Prostate gland (tissue), 2 donors: ENCODE measurements around the gene FYCO1. TPM values are rescaled to one million over a fixed set of nuclear protein-coding genes. Genes with fewer than 3 reads are reported as not detected.

Experiments
- DNase-seq: peaks from one replicate; pipeline ENCODE4 v3.0.0-alpha.2; 2019; ENCODE audit warnings: low spot score
- H3K27ac ChIP-seq, 2 donors: fragments of 200-600 bp; sonication (generic); 2 replicates each; pipeline ENCODE4 v1.5.1; 2017 to 2019
- H3K27me3 ChIP-seq: fragments of 200-600 bp; sonication (generic); replicated peaks from 2 replicates; pipeline ENCODE4 v1.5.1; 2019; ENCODE audit not compliant: insufficient read depth
- H3K36me3 ChIP-seq, 2 donors: fragments of 200-600 bp; sonication (generic); 1 replicate in 1 of 2; 2 replicates in 1 of 2; pipeline versions ENCODE4 v1.5.1 to v1.8.1; 2017 to 2019
- H3K4me1 ChIP-seq: fragments of 200-600 bp; sonication (generic); replicated peaks from 2 replicates; pipeline ENCODE4 v1.5.1; 2019
- H3K4me3 ChIP-seq, 2 donors: fragments of 200-600 bp; sonication (generic); 2 replicates each; pipeline ENCODE4 v1.5.1; 2017 to 2019
- H3K9me3 ChIP-seq: fragments of 200-600 bp; sonication (generic); 2 replicates; pipeline ENCODE4 v1.5.1; 2017
- POLR2A ChIP-seq: fragments of 450-650 bp; IDR thresholded peaks from one replicate; pipeline ENCODE4 v1.6.1; 2016; ENCODE audit warnings: antibody characterized with exemption, mild to moderate bottlenecking
- POLR2AphosphoS5 ChIP-seq: sonication (generic); formaldehyde crosslinking; IDR thresholded peaks from one replicate; pipeline ENCODE4 v1.6.1; 2017; ENCODE audit warnings: antibody characterized with exemption
- WGBS: methylation state at CpG from one replicate; pipeline ENCODE4 v1.1.5; 2018; 5-methylcytosine and 5-hydroxymethylcytosine counted together
- intact Hi-C: fragments of 100-400 bp; cut with DNase I; formaldehyde crosslinking; loops from one replicate; pipeline ENCODE4 v1.14.2; 2022
- total RNA-seq, 2 donors: library from RNA; depleted of rRNA; stranded (reverse); fragments of >200 nt; gene quantifications; one replicate each; pipeline ENCODE4 v1.1.0, GENCODE V29; 2016
- TF ChIP-seq, protein P1 (sequence below), 4 experiments: fragments of 200-600 bp in 2 of 4; fragments of 450-650 bp in 2 of 4; sonication (generic) in 2 of 4; IDR thresholded peaks; 1 replicate in 3 of 4; 2 replicates in 1 of 4; pipeline ENCODE4 v1.5.1; 2016 to 2019; ENCODE audit warnings: antibody characterized with exemption in 4 of 4, mild to moderate bottlenecking in 2 of 4, moderate library complexity in 2 of 4

Gene FYCO1
- total RNA-seq, 2 donors from 2014 or later: 33.1 to 56.7 TPM

DNA sequence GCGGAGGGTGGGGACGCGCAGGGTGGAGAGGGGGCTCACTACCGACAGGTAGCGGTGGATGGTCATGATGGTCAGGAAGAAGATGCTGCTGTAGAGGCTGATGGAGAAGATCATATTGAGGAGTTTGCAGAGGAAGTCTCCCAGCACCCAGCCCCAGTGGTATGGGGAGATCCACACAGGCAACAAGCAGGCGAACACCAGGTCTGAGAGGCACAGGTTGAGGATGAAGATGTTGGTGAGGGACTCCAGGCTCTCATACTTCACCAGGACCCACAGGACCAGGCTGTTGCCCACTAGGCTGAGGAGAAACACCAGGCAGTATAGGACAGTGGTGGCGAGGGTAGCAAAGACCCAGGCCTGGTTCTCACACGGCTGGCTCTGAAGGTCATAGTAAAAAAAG, 25.9 kb upstream of the FYCO1 start:
- no peak overlapping the region for H3K4me3 ChIP-seq
- 96% methylated on average over 8 of the region's 8 CpGs for WGBS
- H3K27ac ChIP-seq: no peak overlapping the region
- no peaks in the 10 kb centered on the region for H3K4me1 ChIP-seq
- no peaks in the 10 kb centered on the region for H3K36me3 ChIP-seq
- no peak for DNase-seq
- H3K9me3 ChIP-seq: no peaks in the 10 kb centered on the region
- no peaks in the 10 kb centered on the region for H3K27me3 ChIP-seq
- intact Hi-C loops: no loop called here
- TF ChIP-seq POLR2A (no peak), POLR2AphosphoS5 (no peak)
- TF ChIP-seq, protein P1, sequence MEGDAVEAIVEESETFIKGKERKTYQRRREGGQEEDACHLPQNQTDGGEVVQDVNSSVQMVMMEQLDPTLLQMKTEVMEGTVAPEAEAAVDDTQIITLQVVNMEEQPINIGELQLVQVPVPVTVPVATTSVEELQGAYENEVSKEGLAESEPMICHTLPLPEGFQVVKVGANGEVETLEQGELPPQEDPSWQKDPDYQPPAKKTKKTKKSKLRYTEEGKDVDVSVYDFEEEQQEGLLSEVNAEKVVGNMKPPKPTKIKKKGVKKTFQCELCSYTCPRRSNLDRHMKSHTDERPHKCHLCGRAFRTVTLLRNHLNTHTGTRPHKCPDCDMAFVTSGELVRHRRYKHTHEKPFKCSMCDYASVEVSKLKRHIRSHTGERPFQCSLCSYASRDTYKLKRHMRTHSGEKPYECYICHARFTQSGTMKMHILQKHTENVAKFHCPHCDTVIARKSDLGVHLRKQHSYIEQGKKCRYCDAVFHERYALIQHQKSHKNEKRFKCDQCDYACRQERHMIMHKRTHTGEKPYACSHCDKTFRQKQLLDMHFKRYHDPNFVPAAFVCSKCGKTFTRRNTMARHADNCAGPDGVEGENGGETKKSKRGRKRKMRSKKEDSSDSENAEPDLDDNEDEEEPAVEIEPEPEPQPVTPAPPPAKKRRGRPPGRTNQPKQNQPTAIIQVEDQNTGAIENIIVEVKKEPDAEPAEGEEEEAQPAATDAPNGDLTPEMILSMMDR (IDR thresholded peaks at IDR 0.05): no peak

DNA sequence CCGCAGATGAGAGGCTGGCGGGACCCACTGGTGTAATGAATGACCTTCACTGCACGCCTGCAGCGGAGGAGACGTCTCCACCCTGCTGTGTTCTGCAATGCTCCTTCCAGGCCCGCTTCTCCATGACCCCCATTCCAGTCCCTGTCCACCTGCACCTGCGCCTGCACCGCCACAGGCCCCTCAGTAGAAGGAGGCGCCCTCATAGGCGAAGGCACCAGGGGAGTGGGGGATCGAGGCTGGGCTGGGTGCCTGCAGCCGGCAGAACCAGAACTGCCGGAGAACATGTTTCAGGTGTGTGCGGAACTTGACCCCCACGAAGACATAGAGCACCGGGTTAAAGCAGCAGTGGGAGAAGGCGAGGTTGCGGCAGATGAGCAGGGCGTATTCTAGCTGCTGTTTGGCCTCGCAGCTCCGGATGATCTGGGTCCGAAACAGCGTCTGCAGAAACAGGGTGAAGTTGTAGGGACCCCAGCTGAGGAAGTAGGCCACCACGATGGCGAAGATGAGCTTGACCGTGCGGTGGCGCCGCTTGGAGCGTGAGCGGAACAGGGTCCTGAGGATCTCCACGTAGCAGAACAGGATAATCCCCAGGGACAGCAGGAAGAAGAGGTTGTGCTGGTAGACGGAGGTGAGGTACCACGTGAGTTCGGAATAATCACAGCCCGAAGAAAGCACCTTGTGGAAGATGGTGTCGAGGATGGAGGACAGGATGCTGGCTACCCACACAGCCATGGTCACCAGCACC, 25.3 kb upstream of the FYCO1 start:
- H3K9me3 ChIP-seq: no peaks in the 10 kb centered on the region
- 96% methylated on average over 37 of the region's 37 CpGs for WGBS
- no peak overlapping the region for H3K4me3 ChIP-seq
- intact Hi-C loops: no loop called here
- no peaks in the 10 kb centered on the region for H3K36me3 ChIP-seq
- TF ChIP-seq POLR2AphosphoS5 (no peak), POLR2A (no peak)
- TF ChIP-seq, protein P1 (IDR thresholded peaks at IDR 0.05): no peak
- H3K27me3 ChIP-seq: no peaks in the 10 kb centered on the region
- no peak overlapping the region for H3K27ac ChIP-seq
- no peak for DNase-seq
- H3K4me1 ChIP-seq: no peaks in the 10 kb centered on the region

DNA sequence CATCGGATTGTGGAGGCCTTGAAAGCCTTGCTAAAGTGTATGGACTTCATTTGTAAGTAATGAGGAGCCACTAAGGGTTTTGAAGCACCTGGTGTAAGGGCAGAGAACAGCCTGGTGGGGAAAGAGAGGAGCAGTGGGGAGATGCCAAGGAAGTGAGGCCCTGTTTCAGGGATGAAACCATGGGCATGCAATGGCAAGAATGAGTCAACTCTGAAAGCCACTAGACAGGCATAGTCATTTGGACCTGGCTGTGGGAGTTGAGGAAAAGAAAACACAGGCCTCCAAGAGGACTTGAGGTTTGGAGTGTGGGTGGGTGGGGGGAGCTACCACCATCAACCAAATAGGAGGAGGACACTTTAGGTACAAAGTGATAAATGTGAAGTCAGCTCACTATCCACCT, 24.1 kb upstream of the FYCO1 start:
- H3K4me3 ChIP-seq: no peak overlapping the region
- no peak for TF ChIP-seq POLR2A
- TF ChIP-seq POLR2AphosphoS5: no peak
- TF ChIP-seq, protein P1 (IDR thresholded peaks at IDR 0.05): no peak
- intact Hi-C loops: no loop called here
- DNase-seq: no peak
- 100% methylated on average over 1 of the region's 1 CpG for WGBS
- H3K4me1 ChIP-seq: no peaks in the 10 kb centered on the region
- H3K27ac ChIP-seq: no peak overlapping the region
- no peaks in the 10 kb centered on the region for H3K9me3 ChIP-seq
- no peaks in the 10 kb centered on the region for H3K36me3 ChIP-seq
- H3K27me3 ChIP-seq: no peaks in the 10 kb centered on the region

DNA sequence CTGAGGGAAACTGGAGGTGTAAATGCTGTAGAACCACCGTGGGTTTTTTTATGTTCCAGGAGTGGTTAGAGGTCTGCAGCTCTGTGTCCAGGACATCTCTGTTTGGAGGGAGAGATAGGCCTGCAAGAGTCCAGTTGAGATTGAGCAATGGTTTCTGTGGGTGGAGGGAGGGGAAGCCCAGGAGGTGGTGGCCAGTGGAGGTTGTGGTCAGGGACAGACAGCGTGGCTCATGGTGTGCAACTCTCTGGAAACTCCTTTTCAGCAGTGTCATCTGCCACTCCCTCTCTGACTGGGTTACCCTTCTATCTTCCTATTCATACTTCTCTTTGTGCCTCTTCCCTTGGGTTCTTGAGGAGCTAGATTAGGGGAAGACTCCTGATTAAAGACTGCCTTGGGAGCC, 22.1 kb upstream of the FYCO1 start:
- no peak for DNase-seq
- WGBS: 89% methylated on average over 2 of the region's 2 CpGs
- Histone ChIP-seq H3K9me3 (no peaks in the 10 kb centered on the region), H3K4me1 (no peaks in the 10 kb centered on the region), H3K4me3 (no peak overlapping the region), H3K27ac (no peak overlapping the region), H3K27me3 (no peaks in the 10 kb centered on the region), H3K36me3 (no peaks in the 10 kb centered on the region)
- TF ChIP-seq, protein P1 (IDR thresholded peaks at IDR 0.05): no peak
- TF ChIP-seq POLR2A (no peak), POLR2AphosphoS5 (no peak)
- intact Hi-C loops: no loop called here
